GM12878 (cell line): ENCODE measurements around the gene FAT4.

Source experiments
- CHD1 ChIP-seq: IDR thresholded peaks from 2 replicates; pipeline ENCODE4 v1.6.1; 2012; ENCODE audit warnings: low read depth, low read length, improper control_type of control experiment
- CTCF ChIP-seq, 3 experiments: IDR thresholded peaks in 2 of 3; conservative IDR thresholded peaks in 1 of 3; 2 replicates each; pipeline ENCODE4 v1.5.1; 2011; ENCODE audit warnings: low read depth in 3 of 3, low read length in 3 of 3, mild to moderate bottlenecking in 3 of 3, control low read depth in 2 of 3, moderate library complexity in 2 of 3, inconsistent platforms in 1 of 3, mixed read lengths in 1 of 3; ENCODE audit not compliant: control insufficient read depth in 2 of 3, insufficient read depth in 1 of 3; ENCODE audit errors: extremely low read depth in 1 of 3
- EZH2 ChIP-seq: IDR thresholded peaks from 2 replicates; pipeline ENCODE4 v1.6.1; 2012; ENCODE audit warnings: low read depth, mild to moderate bottlenecking, control low read depth, inconsistent platforms, low read length, borderline replicate concordance; ENCODE audit not compliant: control insufficient read depth
- NFIC ChIP-seq: IDR thresholded peaks from 2 replicates; pipeline ENCODE4 v1.6.1; 2012; ENCODE audit warnings: low read depth, mild to moderate bottlenecking, inconsistent platforms, low read length, moderate library complexity
- POLR2A ChIP-seq: IDR thresholded peaks from 2 replicates; pipeline ENCODE4 v1.6.1; 2011; ENCODE audit warnings: low read depth, mild to moderate bottlenecking, low read length
- SMAD5 ChIP-seq: IDR thresholded peaks from 2 replicates; pipeline ENCODE4 v1.6.1; 2016; ENCODE audit warnings: antibody characterized with exemption, low read depth
- SPI1 ChIP-seq: IDR thresholded peaks from 2 replicates; pipeline ENCODE4 v1.6.1; 2011; ENCODE audit warnings: low read depth, mild to moderate bottlenecking, low read length, moderate library complexity, borderline replicate concordance; ENCODE audit not compliant: insufficient read depth

GRCh38 chr4:125350470-125351135, 35.8 kb downstream of the FAT4 start:
- TF ChIP-seq CTCF (IDR thresholded peaks at IDR 0.05 in 2 of 3, conservative IDR thresholded peaks at IDR 0.05 in 1 of 3; ENCODE audit: control insufficient read depth in 2 of 3, extremely low read depth in 1 of 3, insufficient read depth in 1 of 3, low read depth in 3 of 3, low read length in 3 of 3) (no peak), CHD1 (no peak), POLR2A (no peak), NFIC (no peak), EZH2 (no peak), SPI1 (no peak), SMAD5 (no peak)
